K562 (cell line): ENCODE measurements around the gene C7. TPM values are rescaled to one million over a fixed set of nuclear protein-coding genes. Genes with fewer than 3 reads are reported as not detected.

Source experiments
- CEBPG ChIP-seq, 3 experiments: fragments of 200-800 bp in 1 of 3; sonication (Bioruptor generic) in 1 of 3; sonication (generic) in 1 of 3; formaldehyde crosslinking in 1 of 3; IDR thresholded peaks in 2 of 3; conservative IDR thresholded peaks in 1 of 3; 2 replicates each; pipeline versions ENCODE4 v1.6.1 to v1.8.0; 2016 to 2022; ENCODE audit warnings: missing compliant biosample characterization in 2 of 3, missing genetic modification characterization in 2 of 3, mild to moderate bottlenecking in 1 of 3, missing genetic modification reagents in 1 of 3
- RBM15 ChIP-seq: fragments of 200-400 bp; formaldehyde crosslinking; IDR thresholded peaks from 2 replicates; pipeline ENCODE4 v1.6.1; 2018; ENCODE audit warnings: mild to moderate bottlenecking, low read length, moderate library complexity; ENCODE audit not compliant: insufficient read depth
- SMAD4 ChIP-seq: fragments of 250-450 bp; sonication (Bioruptor Pico); conservative IDR thresholded peaks from 2 replicates; pipeline ENCODE4 v1.8.0; 2021; ENCODE audit warnings: inconsistent platforms, mild to moderate bottlenecking, moderate library complexity
- SP1 ChIP-seq: sonication (generic); formaldehyde crosslinking; IDR thresholded peaks from 2 replicates; pipeline ENCODE4 v1.8.1; 2022; ENCODE audit warnings: mild to moderate bottlenecking, missing genetic modification reagents
- ZNF197 ChIP-seq: fragments of 200-800 bp; sonication (Bioruptor generic); IDR thresholded peaks from 2 replicates; pipeline ENCODE4 v1.6.1; 2016; ENCODE audit warnings: low read depth, missing genetic modification characterization, missing compliant biosample characterization
- polyA plus RNA-seq, 8 experiments: library from polyadenylated mRNA; depleted of rRNA in 4 of 8; stranded (reverse) in 5 of 8; unstranded in 3 of 8; fragments of >200 nt; fragmentation: Nextera tagmentation in 2 of 8; fragmentation: Illumina TruSeq in 1 of 8; extraction: Ambion mirVana in 2 of 8; extraction: Trizol in 1 of 8; gene quantifications; 2 replicates each; pipeline versions ENCODE4 v1.2.1 to v1.2.3, GENCODE V29; 2011 to 2014; ENCODE audit warnings: inconsistent platforms in 1 of 8, missing spikeins in 1 of 8
- total RNA-seq, 7 experiments: library from RNA; depleted of rRNA in 6 of 7; stranded (reverse); fragments of >200 nt in 6 of 7; fragmentation: Illumina TruSeq in 2 of 7; extraction: Trizol in 2 of 7; gene quantifications; 2 replicates each; pipeline versions ENCODE4 v1.2.1 to v1.2.3, GENCODE V29; 2011 to 2021; ENCODE audit warnings: low replicate concordance in 1 of 7
- TF ChIP-seq, protein P1 (sequence below): fragments of 200-600 bp; sonication (generic); IDR thresholded peaks from one replicate; pipeline ENCODE4 v1.6.1; 2012; ENCODE audit warnings: mild to moderate bottlenecking, low read depth, low read length, inconsistent platforms
- TF ChIP-seq, protein P2 (sequence below): fragments of 250-450 bp; sonication (Bioruptor Pico); IDR thresholded peaks from 2 replicates; pipeline ENCODE4 v1.5.0; 2022; ENCODE audit warnings: mild to moderate bottlenecking
- TF ChIP-seq, protein P3 (sequence below): fragments of 450-650 bp; IDR thresholded peaks from 2 replicates; pipeline ENCODE4 v1.6.1; 2017; ENCODE audit warnings: mild to moderate bottlenecking, moderate library complexity
- TF ChIP-seq, protein P4 (sequence below): sonication (generic); formaldehyde crosslinking; IDR thresholded peaks from 2 replicates; pipeline ENCODE4 v1.8.0; 2022; ENCODE audit warnings: mild to moderate bottlenecking, missing genetic modification reagents

C7 gene
- total and polyA plus RNA-seq, 9 of the 15 experiments (the other 6 are each of a cell fraction or from before 2014, with no cell fraction given): 0.82 TPM; not detected in 8

DNA sequence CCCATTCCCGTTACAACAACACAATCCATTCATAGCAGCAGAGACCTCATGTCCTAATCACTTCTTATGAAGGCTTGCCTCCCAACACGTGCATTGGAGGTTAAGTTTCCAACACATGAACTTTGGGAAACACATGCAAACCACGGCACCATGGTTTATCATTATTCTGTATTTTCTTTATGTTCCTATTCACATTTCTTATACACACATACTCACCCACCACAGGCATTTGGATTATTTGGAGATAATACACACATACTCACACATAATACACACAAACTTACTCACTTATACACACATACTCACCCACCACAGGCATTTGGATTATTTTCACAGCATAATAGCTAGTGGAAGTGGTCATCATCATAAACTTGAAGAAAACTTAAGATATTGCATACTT, 75.6 kb downstream of the C7 start (continued):
- TF ChIP-seq, protein P1, sequence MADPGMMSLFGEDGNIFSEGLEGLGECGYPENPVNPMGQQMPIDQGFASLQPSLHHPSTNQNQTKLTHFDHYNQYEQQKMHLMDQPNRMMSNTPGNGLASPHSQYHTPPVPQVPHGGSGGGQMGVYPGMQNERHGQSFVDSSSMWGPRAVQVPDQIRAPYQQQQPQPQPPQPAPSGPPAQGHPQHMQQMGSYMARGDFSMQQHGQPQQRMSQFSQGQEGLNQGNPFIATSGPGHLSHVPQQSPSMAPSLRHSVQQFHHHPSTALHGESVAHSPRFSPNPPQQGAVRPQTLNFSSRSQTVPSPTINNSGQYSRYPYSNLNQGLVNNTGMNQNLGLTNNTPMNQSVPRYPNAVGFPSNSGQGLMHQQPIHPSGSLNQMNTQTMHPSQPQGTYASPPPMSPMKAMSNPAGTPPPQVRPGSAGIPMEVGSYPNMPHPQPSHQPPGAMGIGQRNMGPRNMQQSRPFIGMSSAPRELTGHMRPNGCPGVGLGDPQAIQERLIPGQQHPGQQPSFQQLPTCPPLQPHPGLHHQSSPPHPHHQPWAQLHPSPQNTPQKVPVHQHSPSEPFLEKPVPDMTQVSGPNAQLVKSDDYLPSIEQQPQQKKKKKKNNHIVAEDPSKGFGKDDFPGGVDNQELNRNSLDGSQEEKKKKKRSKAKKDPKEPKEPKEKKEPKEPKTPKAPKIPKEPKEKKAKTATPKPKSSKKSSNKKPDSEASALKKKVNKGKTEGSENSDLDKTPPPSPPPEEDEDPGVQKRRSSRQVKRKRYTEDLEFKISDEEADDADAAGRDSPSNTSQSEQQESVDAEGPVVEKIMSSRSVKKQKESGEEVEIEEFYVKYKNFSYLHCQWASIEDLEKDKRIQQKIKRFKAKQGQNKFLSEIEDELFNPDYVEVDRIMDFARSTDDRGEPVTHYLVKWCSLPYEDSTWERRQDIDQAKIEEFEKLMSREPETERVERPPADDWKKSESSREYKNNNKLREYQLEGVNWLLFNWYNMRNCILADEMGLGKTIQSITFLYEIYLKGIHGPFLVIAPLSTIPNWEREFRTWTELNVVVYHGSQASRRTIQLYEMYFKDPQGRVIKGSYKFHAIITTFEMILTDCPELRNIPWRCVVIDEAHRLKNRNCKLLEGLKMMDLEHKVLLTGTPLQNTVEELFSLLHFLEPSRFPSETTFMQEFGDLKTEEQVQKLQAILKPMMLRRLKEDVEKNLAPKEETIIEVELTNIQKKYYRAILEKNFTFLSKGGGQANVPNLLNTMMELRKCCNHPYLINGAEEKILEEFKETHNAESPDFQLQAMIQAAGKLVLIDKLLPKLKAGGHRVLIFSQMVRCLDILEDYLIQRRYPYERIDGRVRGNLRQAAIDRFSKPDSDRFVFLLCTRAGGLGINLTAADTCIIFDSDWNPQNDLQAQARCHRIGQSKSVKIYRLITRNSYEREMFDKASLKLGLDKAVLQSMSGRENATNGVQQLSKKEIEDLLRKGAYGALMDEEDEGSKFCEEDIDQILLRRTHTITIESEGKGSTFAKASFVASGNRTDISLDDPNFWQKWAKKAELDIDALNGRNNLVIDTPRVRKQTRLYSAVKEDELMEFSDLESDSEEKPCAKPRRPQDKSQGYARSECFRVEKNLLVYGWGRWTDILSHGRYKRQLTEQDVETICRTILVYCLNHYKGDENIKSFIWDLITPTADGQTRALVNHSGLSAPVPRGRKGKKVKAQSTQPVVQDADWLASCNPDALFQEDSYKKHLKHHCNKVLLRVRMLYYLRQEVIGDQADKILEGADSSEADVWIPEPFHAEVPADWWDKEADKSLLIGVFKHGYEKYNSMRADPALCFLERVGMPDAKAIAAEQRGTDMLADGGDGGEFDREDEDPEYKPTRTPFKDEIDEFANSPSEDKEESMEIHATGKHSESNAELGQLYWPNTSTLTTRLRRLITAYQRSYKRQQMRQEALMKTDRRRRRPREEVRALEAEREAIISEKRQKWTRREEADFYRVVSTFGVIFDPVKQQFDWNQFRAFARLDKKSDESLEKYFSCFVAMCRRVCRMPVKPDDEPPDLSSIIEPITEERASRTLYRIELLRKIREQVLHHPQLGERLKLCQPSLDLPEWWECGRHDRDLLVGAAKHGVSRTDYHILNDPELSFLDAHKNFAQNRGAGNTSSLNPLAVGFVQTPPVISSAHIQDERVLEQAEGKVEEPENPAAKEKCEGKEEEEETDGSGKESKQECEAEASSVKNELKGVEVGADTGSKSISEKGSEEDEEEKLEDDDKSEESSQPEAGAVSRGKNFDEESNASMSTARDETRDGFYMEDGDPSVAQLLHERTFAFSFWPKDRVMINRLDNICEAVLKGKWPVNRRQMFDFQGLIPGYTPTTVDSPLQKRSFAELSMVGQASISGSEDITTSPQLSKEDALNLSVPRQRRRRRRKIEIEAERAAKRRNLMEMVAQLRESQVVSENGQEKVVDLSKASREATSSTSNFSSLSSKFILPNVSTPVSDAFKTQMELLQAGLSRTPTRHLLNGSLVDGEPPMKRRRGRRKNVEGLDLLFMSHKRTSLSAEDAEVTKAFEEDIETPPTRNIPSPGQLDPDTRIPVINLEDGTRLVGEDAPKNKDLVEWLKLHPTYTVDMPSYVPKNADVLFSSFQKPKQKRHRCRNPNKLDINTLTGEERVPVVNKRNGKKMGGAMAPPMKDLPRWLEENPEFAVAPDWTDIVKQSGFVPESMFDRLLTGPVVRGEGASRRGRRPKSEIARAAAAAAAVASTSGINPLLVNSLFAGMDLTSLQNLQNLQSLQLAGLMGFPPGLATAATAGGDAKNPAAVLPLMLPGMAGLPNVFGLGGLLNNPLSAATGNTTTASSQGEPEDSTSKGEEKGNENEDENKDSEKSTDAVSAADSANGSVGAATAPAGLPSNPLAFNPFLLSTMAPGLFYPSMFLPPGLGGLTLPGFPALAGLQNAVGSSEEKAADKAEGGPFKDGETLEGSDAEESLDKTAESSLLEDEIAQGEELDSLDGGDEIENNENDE: no peak
- TF ChIP-seq RBM15: no peak
- no peak for TF ChIP-seq ZNF197 (CRISPR knock-in tag)
- TF ChIP-seq SMAD4 (CRISPR knock-in tag): no peak
- TF ChIP-seq, protein P2, sequence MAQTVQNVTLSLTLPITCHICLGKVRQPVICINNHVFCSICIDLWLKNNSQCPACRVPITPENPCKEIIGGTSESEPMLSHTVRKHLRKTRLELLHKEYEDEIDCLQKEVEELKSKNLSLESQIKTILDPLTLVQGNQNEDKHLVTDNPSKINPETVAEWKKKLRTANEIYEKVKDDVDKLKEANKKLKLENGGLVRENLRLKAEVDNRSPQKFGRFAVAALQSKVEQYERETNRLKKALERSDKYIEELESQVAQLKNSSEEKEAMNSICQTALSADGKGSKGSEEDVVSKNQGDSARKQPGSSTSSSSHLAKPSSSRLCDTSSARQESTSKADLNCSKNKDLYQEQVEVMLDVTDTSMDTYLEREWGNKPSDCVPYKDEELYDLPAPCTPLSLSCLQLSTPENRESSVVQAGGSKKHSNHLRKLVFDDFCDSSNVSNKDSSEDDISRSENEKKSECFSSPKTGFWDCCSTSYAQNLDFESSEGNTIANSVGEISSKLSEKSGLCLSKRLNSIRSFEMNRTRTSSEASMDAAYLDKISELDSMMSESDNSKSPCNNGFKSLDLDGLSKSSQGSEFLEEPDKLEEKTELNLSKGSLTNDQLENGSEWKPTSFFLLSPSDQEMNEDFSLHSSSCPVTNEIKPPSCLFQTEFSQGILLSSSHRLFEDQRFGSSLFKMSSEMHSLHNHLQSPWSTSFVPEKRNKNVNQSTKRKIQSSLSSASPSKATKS: no peak
- TF ChIP-seq, protein P3, sequence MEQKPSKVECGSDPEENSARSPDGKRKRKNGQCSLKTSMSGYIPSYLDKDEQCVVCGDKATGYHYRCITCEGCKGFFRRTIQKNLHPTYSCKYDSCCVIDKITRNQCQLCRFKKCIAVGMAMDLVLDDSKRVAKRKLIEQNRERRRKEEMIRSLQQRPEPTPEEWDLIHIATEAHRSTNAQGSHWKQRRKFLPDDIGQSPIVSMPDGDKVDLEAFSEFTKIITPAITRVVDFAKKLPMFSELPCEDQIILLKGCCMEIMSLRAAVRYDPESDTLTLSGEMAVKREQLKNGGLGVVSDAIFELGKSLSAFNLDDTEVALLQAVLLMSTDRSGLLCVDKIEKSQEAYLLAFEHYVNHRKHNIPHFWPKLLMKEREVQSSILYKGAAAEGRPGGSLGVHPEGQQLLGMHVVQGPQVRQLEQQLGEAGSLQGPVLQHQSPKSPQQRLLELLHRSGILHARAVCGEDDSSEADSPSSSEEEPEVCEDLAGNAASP: no peak
- no peak for TF ChIP-seq CEBPG (CRISPR knock-in tag; IDR thresholded peaks at IDR 0.05)
- TF ChIP-seq CEBPG (tag; conservative IDR thresholded peaks at IDR 0.05 in 1 of 2, IDR thresholded peaks at IDR 0.05 in 1 of 2): no peak
- TF ChIP-seq, protein P4, sequence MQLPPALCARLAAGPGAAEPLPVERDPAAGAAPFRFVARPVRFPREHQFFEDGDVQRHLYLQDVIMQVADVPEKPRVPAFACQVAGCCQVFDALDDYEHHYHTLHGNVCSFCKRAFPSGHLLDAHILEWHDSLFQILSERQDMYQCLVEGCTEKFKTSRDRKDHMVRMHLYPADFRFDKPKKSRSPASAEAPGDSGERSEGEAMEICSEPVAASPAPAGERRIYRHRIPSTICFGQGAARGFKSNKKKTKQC: no peak
- no peak for TF ChIP-seq SP1 (CRISPR knock-in tag)
